Mesenteric fat pad (tissue), 1 donor: ENCODE results near the gene TBXAS1. TPM values are rescaled to one million over a fixed set of nuclear protein-coding genes. Genes with fewer than 3 reads are reported as not detected.

Experiments
- DNase-seq: peaks from one replicate; pipeline ENCODE4 v3.0.0-alpha.2; 2020; ENCODE audit warnings: low spot score
- total RNA-seq: library from RNA; stranded (reverse); fragmentation: NEBNext Ultra II Directional; extraction: Animal tissue kit (Norgen Biotek cat#: 25700); gene quantifications from one replicate; pipeline ENCODE4 v1.2.1, GENCODE V29; 2021
- donor health status: DM: yes; HTN: yes; CAD: no.

TBXAS1 gene
- total RNA-seq, 1 donor from 2014 or later: 35.2 TPM

- DNase-seq: peak; percentile 43
Observed at GRCh38 chr7:139974179-139974811, 145.2 kb downstream of the TBXAS1 start.

DNA sequence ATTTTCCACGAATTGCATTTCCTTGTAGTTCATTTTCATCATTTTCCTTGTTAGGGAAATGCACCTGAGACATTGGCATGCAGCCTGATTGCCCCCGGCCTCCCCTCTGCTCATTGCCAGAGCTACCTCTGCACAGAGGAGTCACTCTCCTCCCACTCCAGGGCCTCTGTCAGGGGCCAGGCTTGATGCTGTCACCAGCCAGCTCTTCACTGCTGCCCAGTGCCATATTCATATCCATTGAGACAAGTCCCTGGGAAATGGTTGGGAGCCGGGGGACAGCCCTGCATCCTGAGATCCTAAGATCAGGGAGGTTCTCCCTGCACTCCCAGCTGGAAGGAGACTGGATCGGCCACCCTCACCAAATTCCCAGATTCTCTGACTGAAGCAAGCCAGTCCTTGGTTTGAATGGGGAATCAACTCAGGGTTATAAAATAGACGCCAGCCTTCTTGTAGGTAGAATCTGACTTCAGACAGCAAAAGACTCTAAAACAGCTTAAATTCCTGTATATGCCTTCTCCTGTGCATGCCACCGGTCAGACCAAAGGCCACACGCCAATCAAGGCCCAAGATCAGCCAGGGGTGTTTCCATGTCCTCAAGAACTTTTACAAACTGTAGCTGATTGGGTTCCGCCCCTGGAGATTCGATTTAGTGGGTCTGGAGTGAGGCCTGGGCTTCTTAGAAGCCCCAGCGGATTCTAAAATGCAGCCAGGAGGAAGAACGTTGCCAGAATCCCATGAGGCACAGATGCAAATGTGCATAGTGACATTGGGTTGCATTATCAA lies 147.2 kb downstream of the TBXAS1 start:
- DNase-seq: peak; percentile 74

DNA sequence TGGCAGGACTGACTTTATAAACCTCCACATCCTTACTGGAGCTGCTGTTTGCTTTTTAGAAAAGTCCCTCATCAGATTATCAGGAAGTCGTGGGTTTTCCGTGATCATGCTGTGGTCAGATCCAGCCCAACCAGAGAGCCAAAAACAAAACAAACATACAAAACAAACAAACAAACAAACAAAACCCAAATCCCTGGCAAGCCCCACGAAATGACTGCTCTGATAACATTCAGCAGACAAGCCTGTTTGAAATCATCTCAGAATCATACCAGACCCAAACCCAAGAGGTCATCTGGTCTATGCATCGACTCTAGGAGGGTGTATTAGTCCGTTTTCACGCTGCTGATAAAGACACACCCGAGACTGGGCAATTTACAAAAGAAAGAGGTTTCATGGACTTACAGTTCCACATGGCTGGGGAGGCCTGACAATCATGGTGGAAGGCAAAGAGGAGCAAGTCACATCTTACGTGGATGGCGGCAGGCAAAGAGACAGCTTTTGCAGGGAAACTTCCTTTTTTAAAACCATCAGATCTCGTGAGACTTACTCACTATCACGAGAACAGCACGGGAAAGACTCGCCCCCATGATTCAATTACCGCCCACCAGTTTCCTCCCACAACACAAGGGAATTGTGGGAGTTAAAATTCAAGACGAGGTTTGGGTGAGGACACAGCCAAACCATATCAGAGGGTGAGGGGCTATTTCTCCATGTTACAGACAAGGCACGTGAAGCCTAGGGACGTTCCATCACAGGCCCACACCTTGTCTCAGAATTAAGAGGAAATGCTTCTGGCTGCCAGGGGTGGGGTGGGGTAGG lies 148.0 kb downstream of the TBXAS1 start:
- peak; percentile 43 for DNase-seq

DNA sequence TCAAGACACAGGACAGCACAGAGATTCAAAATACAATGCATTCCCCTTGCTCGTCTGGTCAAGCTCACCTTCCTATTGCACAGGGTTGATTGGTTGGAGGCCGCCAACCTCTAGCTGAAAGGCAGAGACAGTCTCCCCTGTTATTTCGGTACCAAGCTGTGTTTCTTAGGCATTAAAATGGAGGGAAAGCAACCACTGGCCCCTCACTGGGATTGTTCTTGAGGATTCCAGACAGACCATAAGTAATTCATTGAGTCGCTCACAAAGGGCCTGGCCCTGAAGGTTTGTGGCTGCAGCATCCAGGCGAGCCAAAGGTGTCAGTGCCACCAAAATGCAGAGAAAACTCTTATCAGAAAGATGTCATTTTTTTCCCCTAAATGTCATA lies 152.4 kb downstream of the TBXAS1 start:
- DNase-seq: no peak

DNA sequence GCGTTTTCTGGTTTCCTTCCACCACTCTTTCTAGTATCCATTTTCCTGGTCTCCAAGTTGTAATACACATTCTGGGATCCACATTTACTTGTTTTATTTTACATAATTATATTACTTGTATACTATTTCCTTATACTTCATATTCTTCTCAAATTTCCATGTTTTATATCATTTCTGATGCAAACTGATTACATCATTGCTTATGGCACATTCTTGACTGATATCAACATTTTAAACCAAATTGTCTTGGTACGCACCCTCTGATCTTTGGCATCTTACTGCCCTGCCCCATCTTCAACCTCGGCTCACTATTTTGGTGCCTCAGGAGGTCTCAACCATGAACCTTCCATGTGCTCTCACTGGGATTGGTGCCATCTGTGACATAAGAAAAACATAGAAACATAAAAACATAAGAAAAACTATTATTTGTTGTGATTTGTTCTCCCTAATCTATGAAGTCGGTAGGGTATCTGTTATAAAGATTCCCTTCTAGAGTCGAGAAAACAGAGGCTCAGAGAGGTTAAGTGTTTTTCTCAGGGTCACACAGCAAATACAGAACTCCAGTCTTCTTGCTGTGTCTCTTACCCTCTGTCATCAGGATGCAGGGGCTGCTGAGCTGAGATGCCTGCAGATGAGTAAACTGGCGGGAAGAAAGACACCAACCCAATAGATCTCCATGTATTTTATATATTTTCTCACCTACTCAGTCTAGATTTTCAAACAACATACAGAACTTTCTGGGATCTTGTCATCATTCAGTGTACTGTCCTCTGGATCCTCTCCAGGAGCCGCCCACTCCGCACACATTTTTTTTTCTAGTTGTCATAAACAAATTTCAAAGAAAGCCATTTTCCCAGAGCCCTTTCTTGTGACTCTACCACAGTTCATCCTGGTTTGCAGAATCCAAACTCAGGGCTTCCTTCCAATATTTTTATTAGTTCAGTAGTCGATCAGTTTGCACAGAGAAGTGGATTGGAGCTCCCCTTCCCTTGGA lies 154.2 kb downstream of the TBXAS1 start:
- no peak for DNase-seq

DNA sequence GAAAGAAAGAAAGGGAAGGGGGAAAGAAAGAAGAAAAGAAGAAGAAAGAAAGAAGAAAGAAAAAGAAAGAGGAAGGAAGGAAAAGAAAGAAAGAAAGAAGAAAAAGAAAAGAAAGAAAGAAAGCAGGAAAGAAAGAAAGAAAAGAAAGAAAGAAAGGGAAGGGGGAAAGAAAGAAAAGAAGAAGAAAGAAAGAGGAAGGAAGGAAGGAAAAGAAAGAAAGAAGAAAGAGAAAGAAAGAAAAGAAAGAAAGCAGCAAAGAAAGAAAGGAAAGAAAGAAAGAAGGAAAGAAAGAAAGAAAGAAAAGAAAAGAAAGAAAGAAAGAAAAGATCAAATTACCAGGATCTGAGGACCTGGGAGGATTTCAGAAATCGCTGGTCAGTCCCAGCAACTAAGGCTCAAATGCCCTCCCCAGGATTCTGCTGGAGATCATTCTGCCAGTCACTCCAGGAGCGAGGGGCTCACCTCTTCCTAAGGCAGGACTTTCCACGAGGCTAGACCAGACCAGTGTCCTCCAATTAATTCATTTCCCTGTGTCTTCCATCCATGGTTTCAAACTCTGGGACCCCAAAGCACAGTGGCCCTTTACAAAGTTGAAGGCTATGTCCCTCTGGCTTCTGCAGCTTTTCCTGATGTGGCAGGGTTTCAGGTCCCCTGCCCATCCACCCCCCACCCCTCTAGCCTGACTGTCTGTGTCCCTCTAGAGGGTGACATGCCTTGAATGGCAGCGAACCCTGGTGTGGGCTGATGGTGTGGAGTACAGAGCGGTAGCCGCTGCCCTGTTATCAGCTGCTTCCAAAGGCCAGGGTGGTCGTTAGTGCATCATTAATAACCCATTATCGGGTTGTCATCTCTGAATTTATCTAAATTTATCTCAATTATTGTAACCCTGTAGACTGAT lies 155.8 kb downstream of the TBXAS1 start:
- DNase-seq: no peak

- DNase-seq: no peak
Observed at GRCh38 chr7:139985811-139986210, 156.7 kb downstream of the TBXAS1 start.

GRCh38 chr7:139987691-139988516 lies 158.8 kb downstream of the TBXAS1 start:
- no peak for DNase-seq

- no peak for DNase-seq
Observed at GRCh38 chr7:139989366-139990141, 160.5 kb downstream of the TBXAS1 start.

GRCh38 chr7:139990142-139990535 lies 161.1 kb downstream of the TBXAS1 start:
- no peak for DNase-seq

- DNase-seq: no peak
Observed at GRCh38 chr7:139990571-139991268, 161.7 kb downstream of the TBXAS1 start.

DNA sequence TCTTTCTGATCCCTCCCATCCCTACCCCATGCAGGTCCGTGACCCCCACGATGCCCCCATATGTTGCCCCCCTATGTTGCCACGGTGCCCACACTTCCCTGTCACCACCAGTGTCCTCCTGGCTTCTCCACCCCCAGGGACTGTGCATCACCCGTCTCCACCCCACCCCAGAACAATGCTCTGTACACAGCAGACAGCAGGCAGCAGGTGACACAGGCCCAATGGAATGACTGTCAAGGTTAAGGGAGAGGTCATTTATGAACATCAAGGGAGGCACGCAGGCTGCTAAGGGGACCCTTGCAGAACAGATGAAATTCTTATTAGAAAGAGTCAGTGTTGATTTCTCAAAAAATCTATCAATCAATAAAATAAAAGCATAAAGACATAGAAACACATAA lies 162.2 kb downstream of the TBXAS1 start:
- DNase-seq: no peak

DNA sequence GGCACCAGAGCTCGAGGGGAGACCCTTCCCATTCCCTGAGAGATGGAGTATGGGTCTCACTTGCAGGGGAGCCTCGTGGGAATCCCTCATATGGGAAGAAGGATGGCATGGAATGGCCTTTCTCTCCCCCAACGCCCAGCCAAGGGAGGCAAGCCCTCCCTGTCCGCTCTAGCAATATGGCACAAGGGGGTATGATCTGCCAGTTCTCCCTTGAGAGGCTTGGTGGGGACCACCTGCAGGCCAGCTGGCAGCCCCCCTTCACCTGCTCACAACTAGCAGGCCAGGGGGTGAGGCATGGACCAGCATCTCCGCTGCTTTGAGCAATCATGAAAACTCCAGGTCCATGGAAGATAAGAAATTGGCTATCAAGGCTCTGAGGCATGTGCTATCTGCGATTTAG lies 162.8 kb downstream of the TBXAS1 start:
- DNase-seq: no peak

- DNase-seq: no peak
Observed at GRCh38 chr7:139992353-139993044, 163.4 kb downstream of the TBXAS1 start.

GRCh38 chr7:139993169-139993568 lies 164.1 kb downstream of the TBXAS1 start:
- DNase-seq: no peak

GRCh38 chr7:139993592-139993991 lies 164.5 kb downstream of the TBXAS1 start:
- no peak for DNase-seq

DNA sequence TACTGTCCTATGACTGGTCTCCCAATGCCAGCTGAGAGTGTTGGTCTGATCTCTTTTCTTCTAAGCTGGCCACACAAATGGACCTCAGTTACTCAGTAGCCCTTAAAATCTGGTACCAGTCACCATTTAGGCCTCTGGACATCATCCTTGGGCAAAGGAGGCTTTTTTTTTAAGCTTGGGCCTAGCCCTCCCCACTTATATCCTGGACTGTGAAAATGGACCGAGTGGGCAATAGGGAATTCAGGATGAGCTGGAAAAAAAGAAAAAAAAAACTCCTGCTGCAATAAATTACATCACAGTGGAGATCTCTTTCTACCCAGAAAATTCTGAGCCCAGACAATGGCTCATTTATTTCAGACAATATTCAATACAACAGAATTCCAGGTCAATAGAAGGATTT lies 165.3 kb downstream of the TBXAS1 start:
- DNase-seq: no peak
